Inflammatory macrophage treated with lipopolysaccharide for 4 hours (primary cell): ENCODE data around the gene HOXD13.

Experiments
- DNase-seq: peaks from one replicate; pipeline ENCODE4 v3.0.0-alpha.2; 2020

HOXD13 gene

GRCh38 chr2:176122683-176123410, 30.3 kb downstream of the HOXD13 start, which contains the start of gene HOXD9:
TSS of gene HOXD9 (plus strand) at chr2:176122719. CDS start at chr2:176122769, 50 bp downstream.
- no peak for DNase-seq

- DNase-seq = no peak
Measured at GRCh38 chr2:176123411-176124109, 31.0 kb downstream of the HOXD13 start.

GRCh38 chr2:176124110-176124946, 31.8 kb downstream of the HOXD13 start:
- DNase-seq = no peak

GRCh38 chr2:176124947-176125771, 32.6 kb downstream of the HOXD13 start:
- DNase-seq = no peak

- no peak for DNase-seq
Measured at GRCh38 chr2:176125772-176126054, 33.2 kb downstream of the HOXD13 start.

GRCh38 chr2:176126929-176127773, 34.6 kb downstream of the HOXD13 start:
- peak; percentile 61 for DNase-seq

- DNase-seq = no peak
Measured at GRCh38 chr2:176127774-176128072, 35.2 kb downstream of the HOXD13 start.

GRCh38 chr2:176128172-176128981, 35.9 kb downstream of the HOXD13 start:
- DNase-seq = no peak

- no peak for DNase-seq
Measured at GRCh38 chr2:176128982-176129796, 36.7 kb downstream of the HOXD13 start, which contains the start of gene HOXD8. TSS of gene HOXD8 (plus strand) at chr2:176129705. CDS start at chr2:176130367, 662 bp downstream.

GRCh38 chr2:176129813-176130146, 37.3 kb downstream of the HOXD13 start:
- no peak for DNase-seq

GRCh38 chr2:176130147-176130956, 37.8 kb downstream of the HOXD13 start:
- DNase-seq = no peak

GRCh38 chr2:176130957-176131847, 38.7 kb downstream of the HOXD13 start:
- no peak for DNase-seq

GRCh38 chr2:176131848-176132158, 39.3 kb downstream of the HOXD13 start:
- DNase-seq = no peak

- DNase-seq = peak; percentile 29
Measured at GRCh38 chr2:176132205-176133171, 40.0 kb downstream of the HOXD13 start.

GRCh38 chr2:176133389-176133788, 40.9 kb downstream of the HOXD13 start:
- DNase-seq = no peak

- no peak for DNase-seq
Measured at GRCh38 chr2:176134035-176134434, 41.5 kb downstream of the HOXD13 start.

- no peak for DNase-seq
Measured at GRCh38 chr2:176135035-176135440, 42.5 kb downstream of the HOXD13 start.
